ENCODE results near the gene RNF152. TPM values are rescaled to one million over a fixed set of nuclear protein-coding genes. Genes with fewer than 3 reads are reported as not detected.

RNF152 gene
- total RNA-seq, 1 donor from 2014 or later: 75.6 TPM

DNA sequence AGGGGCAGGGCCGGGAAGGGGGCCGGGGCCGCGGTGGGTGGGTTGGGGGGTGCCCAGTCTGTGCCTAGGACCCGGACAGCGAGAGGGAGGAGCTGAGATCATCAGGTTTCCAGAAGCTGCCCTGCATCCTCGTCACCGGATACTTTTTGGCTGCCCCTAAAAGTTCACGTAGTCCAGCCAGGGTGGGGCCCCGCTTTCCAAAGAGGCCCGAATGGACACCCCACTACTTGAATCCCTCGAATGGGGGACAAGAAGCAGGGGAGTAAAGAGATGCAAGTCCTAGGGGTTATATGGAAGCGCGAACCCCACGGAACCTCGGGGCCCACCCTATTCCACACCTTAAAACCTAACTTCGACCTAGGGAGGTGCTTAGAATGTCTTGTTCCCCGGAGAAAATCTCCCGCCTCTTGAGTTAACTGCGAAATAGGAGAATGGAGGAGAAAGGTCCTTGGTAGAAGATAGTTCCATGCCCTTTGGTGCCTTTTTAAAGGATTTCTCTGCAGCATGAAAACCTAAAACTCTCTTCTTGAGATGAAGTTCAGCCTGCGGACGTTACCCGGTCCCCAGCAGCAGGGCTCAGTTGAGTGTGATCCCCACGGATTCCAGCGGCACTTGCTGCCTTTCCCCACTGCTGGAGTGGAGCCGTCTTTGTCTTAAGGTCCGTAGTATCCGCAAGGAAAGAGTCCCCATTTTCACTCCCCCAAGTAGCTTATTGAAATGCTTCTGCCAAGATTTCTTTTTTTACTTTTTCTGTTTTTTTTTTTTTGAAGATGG, 2.1 kb upstream of the RNF152 start:
- DNase-seq: peak; percentile 20

DNA sequence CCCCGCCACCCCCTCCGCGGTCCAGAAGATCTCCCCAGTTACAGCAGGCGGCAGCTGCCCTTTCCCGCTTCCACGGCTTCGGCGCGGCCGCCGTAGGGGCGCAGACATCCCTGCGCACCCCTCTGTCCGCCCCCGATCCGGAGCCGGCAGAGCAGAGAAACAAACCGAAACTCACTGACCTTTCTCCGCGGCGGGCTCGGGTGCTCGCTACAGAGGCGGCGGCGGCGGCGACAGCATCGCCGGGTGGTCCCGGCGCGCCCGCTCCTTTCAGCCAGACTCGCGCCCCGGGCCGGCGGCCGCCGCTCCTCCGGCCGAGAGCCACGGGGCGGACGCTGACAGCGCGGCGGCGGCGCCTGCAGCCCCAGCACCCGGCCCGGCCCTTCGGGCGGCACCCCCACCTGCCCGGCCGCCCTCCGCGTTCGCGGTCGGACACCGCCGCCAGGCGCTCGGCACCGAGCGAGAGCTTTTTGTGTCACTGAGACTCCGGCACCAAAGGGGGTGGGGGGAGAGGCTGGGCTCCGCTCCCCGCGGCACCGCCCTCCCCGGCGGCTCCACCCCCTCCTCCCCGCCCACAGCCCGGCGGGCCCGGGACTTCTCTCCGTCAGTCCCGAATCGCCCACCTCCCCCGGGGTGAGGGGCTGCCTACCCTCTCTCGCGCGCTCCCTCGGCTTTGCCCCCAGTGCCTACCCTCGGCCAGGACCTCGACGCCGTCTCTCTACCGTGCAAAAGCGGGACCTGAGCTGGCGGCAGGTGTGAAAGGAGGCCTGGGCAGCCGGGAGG, 1.4 kb upstream of the RNF152 start:
- DNase-seq: peak; percentile 86

DNA sequence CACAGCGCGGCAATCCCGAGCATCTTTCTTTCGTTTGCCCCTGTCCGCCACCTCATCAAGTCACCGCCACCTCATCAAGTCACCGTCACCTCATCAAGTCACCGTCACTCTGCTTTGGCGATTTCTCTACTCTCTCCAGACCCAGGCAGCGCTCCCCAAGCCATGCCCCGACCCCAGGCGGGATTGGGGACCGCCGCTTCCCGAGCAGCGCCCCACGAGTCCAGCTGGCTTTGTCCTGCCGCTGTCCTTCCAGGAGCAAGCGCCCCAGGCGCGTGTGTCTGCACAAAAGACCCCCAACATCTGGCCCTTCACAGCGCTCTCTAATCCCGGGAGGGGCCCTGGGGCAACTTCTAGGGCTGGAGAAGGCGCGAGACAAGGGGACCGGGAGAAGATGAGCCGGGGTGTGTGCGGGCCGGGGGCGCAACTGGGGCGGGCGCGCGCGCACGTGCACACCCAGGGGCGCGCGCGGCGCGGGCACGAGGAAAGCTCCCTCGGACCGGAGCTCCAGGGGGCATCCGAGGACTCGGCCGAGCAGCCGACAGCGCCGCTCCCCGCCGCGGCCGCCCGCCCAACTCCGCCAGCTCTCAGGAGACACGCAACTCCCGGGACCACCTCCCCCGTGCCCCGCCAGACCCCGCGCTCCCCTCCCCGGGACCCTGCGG, 633 bp upstream of the RNF152 start:
- peak; percentile 54 for DNase-seq

DNA sequence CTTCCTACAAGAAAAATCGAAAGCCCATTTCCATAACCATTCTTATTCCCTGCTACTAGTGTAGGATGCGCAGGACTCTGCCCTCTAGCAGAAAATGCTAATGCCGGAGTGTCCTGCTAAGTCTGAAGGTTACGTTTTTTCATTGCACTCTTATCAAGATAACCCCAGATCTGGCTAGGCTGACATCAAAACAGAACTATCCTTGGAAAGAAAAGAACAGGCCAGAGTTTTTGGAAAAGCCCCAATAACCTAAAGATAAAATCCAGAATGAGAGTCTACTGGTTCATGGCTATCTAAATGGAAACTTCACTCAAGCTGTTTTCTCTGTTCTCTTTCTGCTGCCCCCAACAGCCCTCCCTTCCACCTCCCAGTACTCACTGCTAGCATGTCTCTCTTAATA, 913 bp downstream of the RNF152 start:
- DNase-seq: no peak

DNA sequence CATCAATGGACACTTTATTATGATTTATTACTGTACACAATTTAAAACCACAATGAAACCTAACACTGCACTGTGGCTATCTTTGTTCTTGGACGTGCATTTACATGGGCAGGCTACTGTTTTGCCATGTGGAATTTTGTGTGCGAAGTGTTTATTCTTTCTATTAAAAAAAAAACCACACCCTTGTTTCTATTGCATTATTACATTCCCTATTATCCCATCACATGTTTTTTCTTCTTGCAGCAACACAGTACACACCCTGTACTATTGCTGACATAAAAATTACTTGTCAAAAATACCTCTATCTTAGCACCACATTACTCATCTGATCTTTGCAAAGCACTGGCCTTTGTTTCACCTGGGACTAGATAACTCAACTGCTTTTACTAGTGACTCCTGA, 1.5 kb downstream of the RNF152 start:
- no peak for DNase-seq

DNA sequence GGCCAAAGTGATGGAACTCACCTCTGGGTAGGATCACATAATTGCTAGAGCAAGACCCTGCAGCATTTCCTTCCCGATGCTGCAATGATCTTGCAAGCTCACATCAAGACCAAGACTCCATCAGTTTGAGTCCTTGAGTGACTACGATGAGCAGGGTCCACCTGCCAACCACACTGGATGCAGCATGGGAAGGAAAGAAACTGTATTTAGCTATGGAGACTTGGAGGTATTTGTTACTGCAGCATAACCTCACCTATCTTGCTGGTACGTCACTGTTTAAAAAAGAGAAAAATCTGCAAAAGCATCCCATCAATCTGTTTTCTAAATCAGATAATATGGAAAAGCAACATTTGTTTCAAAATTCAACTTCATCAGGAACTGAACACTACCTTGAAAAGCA, 2.5 kb downstream of the RNF152 start:
- no peak for DNase-seq

DNA sequence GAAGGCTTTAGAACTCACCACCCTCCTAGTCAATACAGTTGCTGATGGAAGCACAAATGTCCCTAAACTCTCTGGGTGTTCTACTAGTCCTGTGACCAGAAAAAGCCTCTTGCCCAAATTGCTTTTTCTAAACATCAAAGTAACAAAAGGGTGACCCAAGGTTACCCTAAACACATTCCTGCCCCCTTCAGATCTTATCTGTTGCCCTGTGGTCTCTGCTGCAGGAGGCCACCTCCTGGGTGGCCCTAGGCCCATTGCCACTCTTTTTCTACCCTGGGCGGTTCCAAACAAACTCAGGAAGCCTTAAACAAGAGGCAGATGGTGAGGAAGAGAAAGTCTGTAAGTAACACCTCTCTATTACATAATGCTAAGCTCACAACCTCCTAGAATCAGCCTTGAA, 3.3 kb downstream of the RNF152 start:
- DNase-seq: no peak

DNA sequence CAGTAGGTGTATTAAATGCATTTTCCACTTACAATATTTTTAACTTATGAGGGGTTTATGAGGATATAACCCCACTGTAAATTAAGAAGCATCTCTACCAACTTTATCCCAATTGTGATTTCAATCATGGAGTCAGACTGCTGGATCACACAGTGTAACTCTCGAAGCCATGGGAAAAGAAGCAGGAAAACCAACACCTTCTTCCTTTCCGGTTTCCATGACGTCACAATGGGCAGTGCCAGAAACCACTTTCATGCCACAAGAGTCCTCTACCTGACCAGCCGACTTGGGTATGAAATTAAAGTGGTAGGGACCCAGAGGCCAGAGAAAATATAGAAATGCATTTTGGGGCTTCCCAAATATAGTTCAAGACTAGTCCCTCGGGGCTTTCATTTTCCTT, 4.2 kb downstream of the RNF152 start:
- no peak for DNase-seq

DNA sequence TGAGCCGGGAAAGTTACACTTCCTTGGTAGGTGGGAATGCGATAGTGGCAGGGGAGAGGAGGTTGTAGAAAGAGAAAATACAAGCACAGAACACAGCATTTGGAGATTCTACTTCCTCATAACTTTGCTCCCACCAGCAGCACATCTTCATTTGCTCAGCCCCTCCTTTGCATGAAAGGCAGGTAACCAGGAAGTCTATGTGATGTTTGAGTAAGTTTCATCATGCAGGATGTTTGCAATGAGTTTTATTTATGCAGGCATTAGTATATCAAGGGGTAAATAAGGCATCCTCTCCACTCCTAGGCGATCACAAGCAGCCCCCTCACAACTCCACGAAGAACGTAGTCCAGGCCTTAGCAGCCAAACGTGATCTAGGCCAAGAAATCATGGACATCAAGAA, 5.0 kb downstream of the RNF152 start:
- DNase-seq: no peak

DNA sequence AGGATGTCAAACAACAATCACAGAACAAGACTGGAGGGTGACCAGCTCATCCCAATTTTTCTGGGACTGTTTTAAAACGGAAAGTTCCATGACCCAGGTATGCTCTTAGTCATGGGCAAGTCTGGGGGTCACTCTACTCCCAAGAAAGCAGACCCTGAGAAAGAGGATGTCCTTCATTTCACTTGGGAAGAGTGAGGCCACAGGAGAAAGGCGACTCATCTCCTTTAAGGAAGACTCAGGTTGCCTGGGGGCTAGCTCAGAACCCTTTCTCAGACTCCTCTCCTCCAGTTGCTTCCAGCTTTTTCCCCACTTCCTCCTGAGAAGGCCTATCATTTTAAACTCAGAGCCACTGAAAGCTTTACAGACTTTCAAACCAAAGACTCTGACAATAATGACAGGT, 9.3 kb downstream of the RNF152 start:
- no peak for DNase-seq

DNA sequence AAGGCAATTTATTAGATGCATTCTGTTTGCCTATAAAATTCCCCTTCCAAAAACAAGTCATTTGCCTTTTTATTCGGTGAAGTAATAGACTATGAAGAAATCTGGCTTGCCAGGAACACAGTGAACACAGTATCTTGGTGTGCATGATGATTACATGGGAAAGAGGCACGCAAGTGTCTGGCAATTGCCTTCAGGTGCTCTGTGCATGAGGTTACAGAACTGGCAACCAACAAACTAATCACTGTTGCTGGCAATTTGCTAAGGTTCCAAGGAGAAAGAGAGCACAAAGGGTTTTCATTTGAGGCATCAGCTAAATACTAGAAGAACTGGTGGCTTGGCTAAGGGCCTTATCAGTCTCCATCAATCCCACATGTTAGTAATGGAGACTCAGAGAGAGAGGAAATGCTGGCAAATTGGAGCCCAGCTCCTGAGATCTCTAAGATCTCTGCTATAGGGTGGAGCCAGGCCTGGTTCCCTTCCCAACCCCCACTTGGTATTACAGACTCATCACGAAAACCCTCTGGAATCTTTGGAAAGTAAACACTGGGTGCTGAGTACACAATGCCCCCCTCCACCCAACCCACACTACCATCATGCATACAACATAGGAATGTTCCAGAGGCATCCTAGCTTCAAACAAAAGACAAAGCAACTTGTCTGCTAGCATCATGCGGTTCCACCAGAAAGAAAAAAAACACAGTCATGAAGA, 10.4 kb downstream of the RNF152 start:
- DNase-seq: no peak

DNA sequence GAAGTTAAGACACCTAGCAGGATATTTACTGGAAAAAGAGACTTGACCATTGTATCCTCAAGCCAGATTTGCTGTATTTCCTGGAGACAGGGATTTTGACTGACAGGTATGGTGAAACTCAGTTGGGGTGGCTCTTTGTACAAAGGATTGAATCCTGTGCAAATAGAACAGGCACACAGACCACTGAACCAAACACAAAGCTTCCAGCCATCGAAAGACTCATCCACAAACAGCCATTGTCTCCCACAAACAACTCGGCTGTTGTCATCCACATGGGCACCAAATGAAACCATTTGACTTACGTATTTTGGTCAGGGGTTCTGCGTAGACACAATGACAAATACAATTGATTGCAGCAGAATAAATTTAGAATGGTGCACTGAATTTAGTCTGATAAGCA, 15.9 kb downstream of the RNF152 start:
- no peak for DNase-seq

DNA sequence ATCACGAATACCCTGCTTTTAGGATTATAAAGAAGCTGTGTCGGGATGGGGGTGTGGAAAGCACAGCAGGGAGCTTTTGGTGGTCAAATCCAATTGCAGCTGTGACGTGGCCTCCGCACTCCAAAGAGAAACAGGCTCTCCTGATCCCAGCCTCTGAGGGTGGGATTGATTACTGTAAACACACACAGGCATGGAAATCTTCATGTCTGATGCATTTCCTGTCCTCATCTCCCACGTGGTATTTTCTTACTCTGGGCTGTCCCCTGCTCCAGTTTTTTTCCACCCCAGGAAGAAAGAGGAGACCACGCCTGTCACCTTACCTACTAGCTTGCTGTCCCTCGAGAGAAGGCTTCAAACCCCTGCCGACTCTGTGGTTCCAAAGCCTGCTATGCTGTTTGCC, 22.7 kb downstream of the RNF152 start:
- peak; percentile 67 for DNase-seq

DNA sequence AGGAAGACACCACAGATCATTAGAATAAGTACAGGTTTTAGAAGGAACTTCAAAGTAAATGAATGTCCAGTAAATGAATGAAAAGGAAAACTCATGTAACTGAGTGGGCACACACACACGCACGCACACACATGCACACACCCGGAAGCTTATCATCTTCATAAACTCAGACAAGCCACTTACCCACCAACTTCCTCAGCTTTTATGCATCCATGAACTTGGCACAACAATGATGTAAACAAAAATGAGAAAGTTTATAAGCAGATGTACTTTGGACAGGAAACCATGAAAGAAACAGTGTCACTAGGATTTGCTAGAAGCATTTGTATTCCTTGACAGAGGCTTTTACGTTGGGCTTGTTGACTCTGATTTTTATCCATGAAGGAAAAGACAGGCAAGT, 23.2 kb downstream of the RNF152 start:
- DNase-seq: no peak

DNA sequence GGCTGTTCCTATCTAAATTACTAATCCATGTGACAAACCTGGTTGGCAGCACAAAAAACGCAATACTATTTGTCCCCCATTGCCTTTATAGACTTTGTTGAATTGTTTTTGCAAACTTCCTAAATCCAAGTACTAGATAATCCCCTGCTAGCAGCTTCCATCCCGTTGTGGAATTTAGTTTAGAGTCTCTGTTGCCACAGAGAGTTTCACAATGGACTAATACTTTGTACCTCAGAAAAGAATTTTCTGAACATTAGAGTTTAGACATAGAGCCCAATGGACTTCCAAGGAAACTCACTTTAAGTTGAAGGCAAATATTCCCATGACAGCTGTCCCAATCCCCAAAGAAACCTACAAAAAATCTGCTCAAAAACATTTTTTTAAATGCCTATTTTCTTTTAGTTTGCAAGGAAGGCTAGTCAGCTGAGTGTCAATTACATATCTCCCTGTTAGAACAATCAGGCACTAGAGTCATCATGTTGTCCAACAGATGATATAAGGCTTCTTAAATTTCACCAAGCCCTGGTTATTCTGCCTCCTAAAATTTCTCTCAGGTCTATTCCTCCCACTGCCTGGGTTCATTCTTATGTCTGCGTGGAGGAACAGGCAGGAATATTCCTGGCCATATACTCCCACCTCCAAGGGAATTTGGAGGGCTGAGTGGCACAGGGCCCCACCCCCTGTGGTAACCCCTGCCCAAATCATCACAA, 27.2 kb downstream of the RNF152 start:
- no peak for DNase-seq

DNA sequence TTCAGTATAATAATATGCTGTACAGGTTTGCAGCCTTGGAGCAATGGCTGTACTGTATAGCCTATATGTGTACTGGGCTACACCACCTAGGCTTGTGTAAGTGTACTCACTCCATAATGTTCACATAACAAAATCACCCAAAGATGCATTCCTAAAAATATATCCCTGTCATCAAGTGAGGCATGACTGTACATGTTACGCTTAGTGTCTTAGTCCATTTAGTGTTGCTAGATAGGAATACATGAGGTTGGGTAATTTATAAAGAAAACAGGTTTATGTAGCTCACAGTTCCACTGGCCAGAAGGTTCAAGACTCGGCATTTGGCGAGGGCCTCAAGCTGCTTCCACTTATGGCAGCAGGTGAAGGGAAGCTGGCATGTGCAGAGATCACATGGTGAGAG, 31.4 kb downstream of the RNF152 start:
- no peak for DNase-seq

DNA sequence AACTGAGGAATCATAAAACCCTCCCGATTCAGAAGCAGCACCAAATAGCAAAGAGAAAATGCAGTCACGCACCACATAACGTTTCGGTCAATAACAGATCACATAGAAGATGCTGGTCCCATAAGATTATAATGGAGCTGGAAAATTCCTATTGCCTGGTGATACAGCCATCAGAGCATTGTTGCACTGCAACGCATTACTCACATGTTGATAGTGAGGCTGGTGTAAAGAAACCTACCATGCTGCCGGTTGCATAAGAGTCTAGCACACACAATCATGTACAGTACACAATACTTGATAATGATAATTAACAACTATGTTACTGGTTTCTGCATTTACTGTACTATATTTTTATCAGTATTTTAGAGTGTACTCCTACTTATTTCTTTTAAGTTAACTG, 32.5 kb downstream of the RNF152 start:
- no peak for DNase-seq

DNA sequence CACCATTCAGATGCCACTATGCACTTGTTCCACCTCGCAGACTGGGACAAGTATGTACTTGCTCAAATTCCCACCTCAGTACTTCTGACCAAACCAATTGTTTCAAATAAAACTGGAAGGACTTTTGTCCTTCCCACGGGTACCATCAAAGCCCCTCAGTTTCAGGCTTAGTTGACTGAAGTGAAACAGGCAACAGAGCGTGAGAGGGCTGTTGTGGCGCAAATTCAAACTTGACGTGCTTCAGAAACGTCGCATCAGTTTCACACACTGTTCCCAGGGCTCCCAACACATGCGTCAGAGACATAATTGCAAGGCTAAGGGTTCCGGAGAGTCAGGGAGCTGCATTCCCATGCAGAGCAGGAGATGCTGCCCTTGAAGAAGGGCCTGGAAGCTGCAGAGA, 33.7 kb downstream of the RNF152 start:
- DNase-seq: no peak

DNA sequence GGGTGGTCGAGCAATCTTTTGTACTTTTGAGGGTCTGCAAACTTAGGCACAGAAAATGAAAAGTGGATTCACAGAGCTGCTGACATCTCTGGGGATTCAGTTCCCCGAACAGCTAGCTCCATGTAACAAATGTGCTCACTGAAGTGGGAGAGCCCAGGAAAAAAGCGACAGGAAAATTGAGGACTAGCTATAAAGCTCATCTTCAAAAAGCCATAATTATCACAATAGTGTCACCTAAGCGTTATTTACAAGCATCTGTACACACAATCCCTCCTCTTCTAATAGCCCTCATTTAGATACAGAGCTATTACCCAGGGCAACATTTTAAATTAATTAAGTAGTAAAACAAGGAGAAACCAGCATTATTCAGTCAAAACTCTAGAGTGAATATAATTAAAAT, 36.1 kb downstream of the RNF152 start:
- no peak for DNase-seq

DNA sequence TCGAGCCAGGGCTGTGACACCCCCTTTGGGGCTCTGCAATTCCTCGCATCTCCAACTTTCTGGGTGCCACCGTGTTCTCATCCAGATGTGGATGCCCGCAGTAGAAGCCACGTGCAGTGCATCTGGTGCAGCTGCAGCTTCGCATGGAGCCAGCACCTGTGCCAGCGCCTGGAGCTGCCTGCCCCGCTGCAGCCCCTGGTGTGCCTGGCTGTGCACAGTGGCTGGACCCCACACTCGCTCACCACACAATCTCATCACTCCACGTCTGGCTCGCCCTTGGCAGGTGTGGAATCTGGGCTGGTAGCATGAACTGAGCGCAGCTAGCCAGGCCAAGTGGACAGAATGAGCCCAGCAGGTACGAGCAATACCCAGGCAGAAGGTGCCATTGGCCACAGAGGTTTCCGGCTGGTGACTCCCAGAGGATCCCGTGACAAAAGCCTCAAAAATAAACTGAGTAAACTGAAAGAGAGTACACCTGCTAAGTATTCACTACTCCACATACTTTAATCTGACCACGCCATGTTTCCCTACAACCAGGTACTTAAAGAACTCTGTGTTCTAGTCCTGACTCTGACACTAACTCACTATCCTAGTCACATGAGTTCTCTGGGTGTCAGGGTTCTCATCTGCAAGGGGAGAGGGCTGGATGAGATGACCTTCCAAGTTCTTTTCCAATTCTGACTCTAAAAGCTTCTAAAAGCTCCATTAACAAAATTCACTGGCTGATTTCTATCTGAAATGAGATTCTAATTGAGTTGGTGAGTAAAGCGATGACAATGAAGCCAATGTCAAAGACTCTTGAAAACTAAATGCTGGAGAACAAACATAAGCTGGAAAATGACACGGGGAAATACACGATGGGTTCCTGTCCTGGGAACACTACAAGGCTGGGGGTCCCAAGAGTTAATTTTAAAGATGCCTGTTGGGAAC, 37.1 kb downstream of the RNF152 start:
- no peak for DNase-seq

Measured in tongue (tissue), 2 donors.